Fibroblast of lung (primary cell): ENCODE results near the gene KCNIP3.

Experiments
- EZH2 ChIP-seq: IDR thresholded peaks from 2 replicates; pipeline ENCODE4 v1.5.1; 2012; ENCODE audit warnings: low read length, control low read depth, mild to moderate bottlenecking; ENCODE audit errors: missing control alignments
- TF ChIP-seq, protein P1 (sequence below), 2 donors: IDR thresholded peaks in 1 of 2; conservative IDR thresholded peaks in 1 of 2; 1 replicate in 1 of 2; 2 replicates in 1 of 2; pipeline ENCODE4 v1.5.1; 2011 to 2012; ENCODE audit warnings: low read length in 2 of 2, control low read depth in 1 of 2, inconsistent platforms in 1 of 2, low read depth in 1 of 2, mild to moderate bottlenecking in 1 of 2

DNA sequence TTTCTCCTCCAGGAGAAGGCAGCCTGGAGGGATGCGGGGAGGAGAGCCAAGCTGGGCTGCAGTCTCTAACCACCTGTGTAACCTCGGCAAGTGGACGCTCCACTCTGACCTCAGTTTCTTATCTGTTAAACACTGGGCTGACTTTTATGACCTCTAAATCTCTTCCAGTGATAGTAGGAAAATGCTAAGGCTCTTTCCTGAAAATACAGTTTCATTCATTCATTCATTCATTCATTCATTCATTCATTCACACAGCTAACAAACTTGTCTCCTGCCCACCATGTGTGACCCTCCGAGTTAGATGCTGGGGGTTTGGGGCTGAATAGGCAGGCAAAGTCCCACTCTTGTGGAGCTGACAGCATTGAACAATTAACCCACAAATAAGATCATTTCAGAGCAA is 13.6 kb upstream of the KCNIP3 start:
- TF ChIP-seq EZH2: no peak
- TF ChIP-seq, protein P1, sequence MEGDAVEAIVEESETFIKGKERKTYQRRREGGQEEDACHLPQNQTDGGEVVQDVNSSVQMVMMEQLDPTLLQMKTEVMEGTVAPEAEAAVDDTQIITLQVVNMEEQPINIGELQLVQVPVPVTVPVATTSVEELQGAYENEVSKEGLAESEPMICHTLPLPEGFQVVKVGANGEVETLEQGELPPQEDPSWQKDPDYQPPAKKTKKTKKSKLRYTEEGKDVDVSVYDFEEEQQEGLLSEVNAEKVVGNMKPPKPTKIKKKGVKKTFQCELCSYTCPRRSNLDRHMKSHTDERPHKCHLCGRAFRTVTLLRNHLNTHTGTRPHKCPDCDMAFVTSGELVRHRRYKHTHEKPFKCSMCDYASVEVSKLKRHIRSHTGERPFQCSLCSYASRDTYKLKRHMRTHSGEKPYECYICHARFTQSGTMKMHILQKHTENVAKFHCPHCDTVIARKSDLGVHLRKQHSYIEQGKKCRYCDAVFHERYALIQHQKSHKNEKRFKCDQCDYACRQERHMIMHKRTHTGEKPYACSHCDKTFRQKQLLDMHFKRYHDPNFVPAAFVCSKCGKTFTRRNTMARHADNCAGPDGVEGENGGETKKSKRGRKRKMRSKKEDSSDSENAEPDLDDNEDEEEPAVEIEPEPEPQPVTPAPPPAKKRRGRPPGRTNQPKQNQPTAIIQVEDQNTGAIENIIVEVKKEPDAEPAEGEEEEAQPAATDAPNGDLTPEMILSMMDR (conservative IDR thresholded peaks at IDR 0.05 in 1 of 2, IDR thresholded peaks at IDR 0.05 in 1 of 2; ENCODE audit: low read depth in 1 of 2, low read length in 2 of 2): no peak
